DND-41 (cell line): Measurements from ENCODE around the gene CDH23.

Experiments used
- ATAC-seq: fragments of 200-7000 bp; cut with Tn5 transposase; 3 replicates; pipeline ENCODE4 v1.9.1; 2021; ENCODE audit warnings: low read depth; ENCODE audit not compliant: insufficient read depth
- DNase-seq: peaks from one replicate; pipeline ENCODE4 v3.0.0-alpha.2; 2020
- H2AFZ ChIP-seq: 2 replicates; pipeline ENCODE4 v1.6.0; 2012; ENCODE audit warnings: low read depth, low read length
- H3K27ac ChIP-seq: 2 replicates; pipeline ENCODE4 v1.5.1; 2012; ENCODE audit warnings: low read length, inconsistent platforms
- H3K27me3 ChIP-seq: fragments of 200-600 bp; sonication (generic); 2 replicates; pipeline ENCODE4 v1.6.0; 2012; ENCODE audit warnings: low read length, mild to moderate bottlenecking, inconsistent platforms; ENCODE audit not compliant: insufficient read depth, poor library complexity
- H3K36me3 ChIP-seq: 2 replicates; pipeline ENCODE4 v1.5.1; 2012; ENCODE audit warnings: low read length, inconsistent platforms; ENCODE audit not compliant: insufficient read depth
- H3K4me1 ChIP-seq: 2 replicates; pipeline ENCODE4 v1.5.1; 2012; ENCODE audit warnings: mild to moderate bottlenecking, low read length; ENCODE audit not compliant: insufficient read depth
- H3K4me2 ChIP-seq: 2 replicates; pipeline ENCODE4 v1.6.0; 2012; ENCODE audit warnings: mild to moderate bottlenecking, moderate library complexity, low read length, inconsistent platforms; ENCODE audit not compliant: insufficient read depth
- H3K4me3 ChIP-seq, 2 experiments: fragments of 200-600 bp in 1 of 2; shearing (Covaris generic) in 1 of 2; 2 replicates each; pipeline ENCODE4 v1.5.1; 2012 to 2016; ENCODE audit warnings: inconsistent platforms in 2 of 2, low read length in 2 of 2, mild to moderate bottlenecking in 2 of 2, low read depth in 1 of 2, moderate library complexity in 1 of 2
- H3K79me2 ChIP-seq: 2 replicates; pipeline ENCODE4 v1.6.0; 2012; ENCODE audit warnings: low read length, inconsistent platforms; ENCODE audit not compliant: insufficient read depth
- H3K9ac ChIP-seq: 2 replicates; pipeline ENCODE4 v1.6.0; 2012; ENCODE audit warnings: low read depth, mild to moderate bottlenecking, inconsistent platforms, low read length, moderate library complexity
- H3K9me3 ChIP-seq: 2 replicates; pipeline ENCODE4 v1.5.1; 2012; ENCODE audit warnings: low read length, moderate library complexity, mild to moderate bottlenecking, inconsistent platforms; ENCODE audit not compliant: insufficient read depth, severe bottlenecking
- H4K20me1 ChIP-seq: 2 replicates; pipeline ENCODE4 v1.6.0; 2012; ENCODE audit warnings: low read length; ENCODE audit not compliant: insufficient read depth
- CTCF ChIP-seq: IDR thresholded peaks from 2 replicates; pipeline ENCODE4 v1.5.1; 2012; ENCODE audit warnings: borderline replicate concordance, low read length, moderate library complexity, mild to moderate bottlenecking; ENCODE audit not compliant: poor library complexity, severe bottlenecking; ENCODE audit errors: extremely low read depth
- EZH2 ChIP-seq: IDR thresholded peaks from 3 replicates; pipeline ENCODE4 v1.6.1; 2012; ENCODE audit warnings: borderline replicate concordance, low read depth, mild to moderate bottlenecking, moderate library complexity, low read length, inconsistent platforms; ENCODE audit not compliant: severe bottlenecking

CDH23 gene

GRCh38 chr10:71831646-71832552, 435.2 kb downstream of the CDH23 start:
- H3K9ac ChIP-seq: no peak overlapping the region
- peaks cover 74% of the 10 kb centered on the region for H3K79me2 ChIP-seq
- no peak overlapping the region for H3K4me3 ChIP-seq
- H3K4me2 ChIP-seq: no peak overlapping the region
- peaks cover 83% of the 10 kb centered on the region for H3K36me3 ChIP-seq
- peaks cover 7% of the 10 kb centered on the region for H3K4me1 ChIP-seq
- H4K20me1 ChIP-seq: peaks cover 70% of the 10 kb centered on the region
- no peak overlapping the region for H3K27ac ChIP-seq
- TF ChIP-seq CTCF: no peak
- no peak for TF ChIP-seq EZH2
- H3K27me3 ChIP-seq: no peaks in the 10 kb centered on the region
- no peak for DNase-seq
- ATAC-seq: no peak
- H2AFZ ChIP-seq: no peak overlapping the region
- H3K9me3 ChIP-seq: no peaks in the 10 kb centered on the region

DNA sequence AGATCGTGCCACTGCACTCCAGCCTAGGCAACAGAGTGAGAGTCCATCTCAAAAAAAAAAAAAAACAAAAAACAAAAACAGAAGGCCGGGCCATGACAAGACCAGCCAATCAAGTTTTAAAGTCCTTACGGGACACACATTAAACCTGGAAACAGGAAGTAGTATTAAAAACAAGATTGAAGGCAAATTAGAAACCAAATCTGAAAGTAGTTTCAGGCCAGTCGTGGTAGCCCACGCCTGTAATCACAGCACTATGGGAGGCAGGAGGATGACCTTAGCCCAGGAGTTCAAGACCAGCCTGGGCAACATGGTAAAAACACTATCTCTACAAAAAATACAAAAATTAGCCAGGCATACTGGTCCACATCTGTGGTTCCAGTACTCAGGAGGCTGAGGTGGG, 436.2 kb downstream of the CDH23 start:
- no peaks in the 10 kb centered on the region for H3K9me3 ChIP-seq
- H3K9ac ChIP-seq: no peak overlapping the region
- peaks cover 18% of the 10 kb centered on the region for H3K4me1 ChIP-seq
- TF ChIP-seq CTCF (no peak), EZH2 (no peak)
- no peak for DNase-seq
- H3K36me3 ChIP-seq: peaks cover 86% of the 10 kb centered on the region
- no peak overlapping the region for H3K4me3 ChIP-seq
- no peak overlapping the region for H3K4me2 ChIP-seq
- H3K27me3 ChIP-seq: no peaks in the 10 kb centered on the region
- peaks cover 81% of the 10 kb centered on the region for H3K79me2 ChIP-seq
- H4K20me1 ChIP-seq: peaks cover 81% of the 10 kb centered on the region
- ATAC-seq: no peak
- no peak overlapping the region for H3K27ac ChIP-seq
- no peak overlapping the region for H2AFZ ChIP-seq

- no peak overlapping the region for H3K9ac ChIP-seq
- H3K36me3 ChIP-seq: peaks cover 86% of the 10 kb centered on the region
- H3K27ac ChIP-seq: no peak overlapping the region
- H3K4me2 ChIP-seq: no peak overlapping the region
- H4K20me1 ChIP-seq: peaks cover 87% of the 10 kb centered on the region
- no peaks in the 10 kb centered on the region for H3K9me3 ChIP-seq
- no peak for ATAC-seq
- no peak overlapping the region for H3K4me3 ChIP-seq
- TF ChIP-seq CTCF: no peak
- H3K79me2 ChIP-seq: peaks cover 88% of the 10 kb centered on the region
- no peak for DNase-seq
- no peaks in the 10 kb centered on the region for H3K27me3 ChIP-seq
- peaks cover 24% of the 10 kb centered on the region for H3K4me1 ChIP-seq
- no peak overlapping the region for H2AFZ ChIP-seq
These were observed 437.0 kb downstream of the CDH23 start for GRCh38 chr10:71833451-71834342.
